ENCODE results near the gene GBGT1.

Gene GBGT1

GRCh38 chr9:133169102-133169501 is 5.4 kb upstream of the GBGT1 start:
- no peak for TF ChIP-seq POLR2A (IDR thresholded peaks at IDR 0.05; ENCODE audit: low read depth, low read length)
- TF ChIP-seq POLR2AphosphoS5 (IDR thresholded peaks at IDR 0.05; ENCODE audit: low read depth, low read length), result no peak
- TF ChIP-seq TAF1 (IDR thresholded peaks at IDR 0.05; ENCODE audit: borderline replicate concordance, low read depth, low read length), result no peak
- FAIRE-seq, result no peak
- no peak for DNase-seq (ENCODE audit: insufficient read length)

GRCh38 chr9:133168432-133168831 is 4.7 kb upstream of the GBGT1 start:
- DNase-seq (ENCODE audit: insufficient read length), result no peak
- no peak for FAIRE-seq

GRCh38 chr9:133167769-133168168 is 4.1 kb upstream of the GBGT1 start:
- FAIRE-seq (no peak), DNase-seq (ENCODE audit: insufficient read length) (no peak)
- no peak for TF ChIP-seq POLR2A (IDR thresholded peaks at IDR 0.05; ENCODE audit: low read depth, low read length)
- no peak for TF ChIP-seq POLR2AphosphoS5 (IDR thresholded peaks at IDR 0.05; ENCODE audit: low read depth, low read length)
- TF ChIP-seq TAF1 (IDR thresholded peaks at IDR 0.05; ENCODE audit: borderline replicate concordance, low read depth, low read length), result no peak

More at GRCh38 chr9:133168432-133168831, 4.7 kb upstream of the GBGT1 start:
- TF ChIP-seq POLR2AphosphoS5 (IDR thresholded peaks at IDR 0.05; ENCODE audit: low read depth, low read length), result no peak
- no peak for TF ChIP-seq TAF1 (IDR thresholded peaks at IDR 0.05; ENCODE audit: borderline replicate concordance, low read depth, low read length)
- no peak for TF ChIP-seq POLR2A (IDR thresholded peaks at IDR 0.05; ENCODE audit: low read depth, low read length)

GRCh38 chr9:133167096-133167730 is 3.5 kb upstream of the GBGT1 start:
- FAIRE-seq (no peak), DNase-seq (ENCODE audit: insufficient read length) (no peak)
- TF ChIP-seq POLR2AphosphoS5 (IDR thresholded peaks at IDR 0.05; ENCODE audit: low read depth, low read length), result no peak
- no peak for TF ChIP-seq POLR2A (IDR thresholded peaks at IDR 0.05; ENCODE audit: low read depth, low read length)
- no peak for TF ChIP-seq TAF1 (IDR thresholded peaks at IDR 0.05; ENCODE audit: borderline replicate concordance, low read depth, low read length)

GRCh38 chr9:133166392-133166791 is 2.7 kb upstream of the GBGT1 start:
- DNase-seq (ENCODE audit: insufficient read length) (no peak), FAIRE-seq (no peak)
- no peak for TF ChIP-seq POLR2AphosphoS5 (IDR thresholded peaks at IDR 0.05; ENCODE audit: low read depth, low read length)
- no peak for TF ChIP-seq TAF1 (IDR thresholded peaks at IDR 0.05; ENCODE audit: borderline replicate concordance, low read depth, low read length)
- TF ChIP-seq POLR2A (IDR thresholded peaks at IDR 0.05; ENCODE audit: low read depth, low read length), result no peak

- FAIRE-seq, result no peak
- no peak for TF ChIP-seq TAF1 (IDR thresholded peaks at IDR 0.05; ENCODE audit: borderline replicate concordance, low read depth, low read length)
- no peak for TF ChIP-seq POLR2AphosphoS5 (IDR thresholded peaks at IDR 0.05; ENCODE audit: low read depth, low read length)
- no peak for TF ChIP-seq POLR2A (IDR thresholded peaks at IDR 0.05; ENCODE audit: low read depth, low read length)
- no peak for DNase-seq (ENCODE audit: insufficient read length)
Observed at GRCh38 chr9:133165452-133165730, 1.7 kb upstream of the GBGT1 start.

- DNase-seq (ENCODE audit: insufficient read length) (no peak), FAIRE-seq (no peak)
- no peak for TF ChIP-seq POLR2A (IDR thresholded peaks at IDR 0.05; ENCODE audit: low read depth, low read length)
- no peak for TF ChIP-seq TAF1 (IDR thresholded peaks at IDR 0.05; ENCODE audit: borderline replicate concordance, low read depth, low read length)
- TF ChIP-seq POLR2AphosphoS5 (IDR thresholded peaks at IDR 0.05; ENCODE audit: low read depth, low read length), result no peak
Observed at GRCh38 chr9:133164191-133164590, 477 bp upstream of the GBGT1 start.

GRCh38 chr9:133162861-133163503 is 732 bp downstream of the GBGT1 start:
- TF ChIP-seq TAF1 (IDR thresholded peaks at IDR 0.05; ENCODE audit: borderline replicate concordance, low read depth, low read length), result no peak
- TF ChIP-seq POLR2AphosphoS5 (IDR thresholded peaks at IDR 0.05; ENCODE audit: low read depth, low read length), result no peak
- no peak for TF ChIP-seq POLR2A (IDR thresholded peaks at IDR 0.05; ENCODE audit: low read depth, low read length)
- no peak for DNase-seq (ENCODE audit: insufficient read length)
- no peak for FAIRE-seq

- FAIRE-seq, result no peak
- TF ChIP-seq POLR2A (IDR thresholded peaks at IDR 0.05; ENCODE audit: low read depth, low read length) (no peak), POLR2AphosphoS5 (IDR thresholded peaks at IDR 0.05; ENCODE audit: low read depth, low read length) (no peak), TAF1 (IDR thresholded peaks at IDR 0.05; ENCODE audit: borderline replicate concordance, low read depth, low read length) (no peak)
- no peak for DNase-seq (ENCODE audit: insufficient read length)
Observed at GRCh38 chr9:133161547-133161950, 2.2 kb downstream of the GBGT1 start.

- no peak for TF ChIP-seq POLR2A (IDR thresholded peaks at IDR 0.05; ENCODE audit: low read depth, low read length)
- TF ChIP-seq POLR2AphosphoS5 (IDR thresholded peaks at IDR 0.05; ENCODE audit: low read depth, low read length), result no peak
- TF ChIP-seq TAF1 (IDR thresholded peaks at IDR 0.05; ENCODE audit: borderline replicate concordance, low read depth, low read length), result no peak
- peak; percentile 67 for DNase-seq (ENCODE audit: insufficient read length)
- peak; percentile 92 for FAIRE-seq
Observed at GRCh38 chr9:133160742-133161546, 2.8 kb downstream of the GBGT1 start.

GRCh38 chr9:133158695-133159094 is 5.0 kb downstream of the GBGT1 start:
- DNase-seq (ENCODE audit: insufficient read length) (no peak), FAIRE-seq (no peak)
- no peak for TF ChIP-seq POLR2AphosphoS5 (IDR thresholded peaks at IDR 0.05; ENCODE audit: low read depth, low read length)

- TF ChIP-seq TAF1 (IDR thresholded peaks at IDR 0.05; ENCODE audit: borderline replicate concordance, low read depth, low read length) (no peak), POLR2AphosphoS5 (IDR thresholded peaks at IDR 0.05; ENCODE audit: low read depth, low read length) (no peak), POLR2A (IDR thresholded peaks at IDR 0.05; ENCODE audit: low read depth, low read length) (no peak)
- DNase-seq (ENCODE audit: insufficient read length), result no peak
- FAIRE-seq, result no peak
Observed at GRCh38 chr9:133155156-133155555, 8.6 kb downstream of the GBGT1 start.
